ENCODE data around the gene EMX1.

DNA sequence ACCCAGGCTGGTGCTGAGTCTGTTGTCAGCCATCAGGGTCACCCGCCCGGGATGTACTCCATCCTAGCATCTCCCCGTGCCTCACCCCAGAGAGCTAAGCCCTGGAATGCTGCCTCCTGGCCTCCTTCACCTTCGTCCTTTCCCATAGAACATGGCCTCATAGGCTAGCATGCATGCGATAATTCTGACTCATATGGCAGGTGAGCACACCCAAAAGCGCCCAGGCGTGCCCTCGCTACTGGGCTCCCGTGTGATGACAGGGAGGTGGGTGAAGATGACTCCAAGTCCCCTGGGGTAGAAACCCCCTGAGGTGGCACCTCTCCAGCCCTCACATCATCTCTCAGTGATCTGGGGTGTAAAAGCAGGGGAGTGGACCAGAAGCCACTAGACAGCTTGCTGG is 22.8 kb upstream of the EMX1 start:
- no peak for TF ChIP-seq GABPB1 (CRISPR knock-in tag; IDR thresholded peaks at IDR 0.05)
- no peak for TF ChIP-seq KDM1A (CRISPR knock-in tag; IDR thresholded peaks at IDR 0.05)
- TF ChIP-seq NBN (conservative IDR thresholded peaks at IDR 0.05) = no peak
- TF ChIP-seq, protein P1, sequence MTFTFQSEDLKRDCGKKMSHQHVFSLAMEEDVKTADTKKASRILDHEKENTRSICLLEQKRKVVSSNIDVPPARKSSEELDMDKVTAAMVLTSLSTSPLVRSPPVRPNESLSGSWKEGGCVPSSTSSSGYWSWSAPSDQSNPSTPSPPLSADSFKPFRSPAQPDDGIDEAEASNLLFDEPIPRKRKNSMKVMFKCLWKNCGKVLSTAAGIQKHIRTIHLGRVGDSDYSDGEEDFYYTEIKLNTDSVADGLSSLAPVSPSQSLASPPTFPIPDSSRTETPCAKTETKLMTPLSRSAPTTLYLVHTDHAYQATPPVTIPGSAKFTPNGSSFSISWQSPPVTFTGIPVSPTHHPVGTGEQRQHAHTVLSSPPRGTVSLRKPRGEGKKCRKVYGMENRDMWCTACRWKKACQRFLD (CRISPR knock-in tag; IDR thresholded peaks at IDR 0.05; ENCODE audit: borderline replicate concordance) = no peak
- no peak for TF ChIP-seq FOSL1 (CRISPR knock-in tag; IDR thresholded peaks at IDR 0.05; ENCODE audit: borderline replicate concordance)
- TF ChIP-seq MYC (CRISPR knock-in tag; IDR thresholded peaks at IDR 0.05; ENCODE audit: borderline replicate concordance) = no peak

All from HepG2 (cell line).